HL-60 (cell line): ENCODE data around the gene STPG2.

ENCODE experiments used
- CTCF ChIP-seq: IDR thresholded peaks from one replicate; pipeline ENCODE4 v1.5.1; 2011; ENCODE audit warnings: low read length, control low read depth, inconsistent platforms; ENCODE audit not compliant: insufficient read depth
- POLR2AphosphoS5 ChIP-seq: IDR thresholded peaks from 2 replicates; pipeline ENCODE4 v1.6.1; 2012; ENCODE audit warnings: low read depth
- REST ChIP-seq: IDR thresholded peaks from 2 replicates; pipeline ENCODE4 v1.6.1; 2012; ENCODE audit warnings: low read depth; ENCODE audit not compliant: insufficient replicate concordance

GRCh38 chr4:97577004-97577403 lies 566.3 kb downstream of the STPG2 start:
- TF ChIP-seq POLR2AphosphoS5, result no peak
- no peak for TF ChIP-seq CTCF
- no peak for TF ChIP-seq REST
